Tibial nerve (tissue), 3 donors: ENCODE measurements around the gene NTRK3.

ENCODE experiments used
- CTCF ChIP-seq, 5 experiments: fragments of 200-600 bp in 3 of 5; fragments of 450-650 bp in 2 of 5; sonication (generic) in 3 of 5; IDR thresholded peaks; one replicate each; pipeline ENCODE4 v1.5.1; 2016 to 2019; ENCODE audit warnings: antibody characterized with exemption in 5 of 5, mild to moderate bottlenecking in 3 of 5, moderate library complexity in 2 of 5
- POLR2A ChIP-seq, 2 donors: fragments of 450-650 bp; IDR thresholded peaks; one replicate each; pipeline ENCODE4 v1.6.1; 2017; ENCODE audit warnings: antibody characterized with exemption in 2 of 2, mild to moderate bottlenecking in 2 of 2, moderate library complexity in 2 of 2

GRCh38 chr15:87917480-87917879, 339.1 kb downstream of the NTRK3 start:
- no peak for TF ChIP-seq CTCF (IDR thresholded peaks at IDR 0.05)
- no peak for TF ChIP-seq POLR2A (IDR thresholded peaks at IDR 0.05)
